GM13977 (cell line): ENCODE results near the gene SRRM3.
"Not testable (repeated sequence)": the region's sequence is repeated elsewhere in the genome, so short reads cannot be mapped to it uniquely, and the experiment has no call there.

Experiments
- DNase-seq: peaks from one replicate; pipeline ENCODE4 v3.0.0; 2012; ENCODE audit warnings: low spot score
- in situ Hi-C: fragments of 300-500 bp; cut with MboI; formaldehyde crosslinking; loops from one replicate; pipeline ENCODE4 v1.12.0; 2022; ENCODE audit warnings: low sequenced_read_pairs, low pct_unique_long_range_greater_than_20kb, mixed read lengths, inconsistent platforms; ENCODE audit not compliant: unreplicated experiment
- TF ChIP-seq, protein P1 (sequence below): IDR thresholded peaks from 2 replicates; pipeline ENCODE4 v1.5.1; 2012; ENCODE audit warnings: mild to moderate bottlenecking, control low read depth; ENCODE audit not compliant: insufficient read depth; ENCODE audit errors: extremely low read depth, missing control alignments

Gene SRRM3

DNA sequence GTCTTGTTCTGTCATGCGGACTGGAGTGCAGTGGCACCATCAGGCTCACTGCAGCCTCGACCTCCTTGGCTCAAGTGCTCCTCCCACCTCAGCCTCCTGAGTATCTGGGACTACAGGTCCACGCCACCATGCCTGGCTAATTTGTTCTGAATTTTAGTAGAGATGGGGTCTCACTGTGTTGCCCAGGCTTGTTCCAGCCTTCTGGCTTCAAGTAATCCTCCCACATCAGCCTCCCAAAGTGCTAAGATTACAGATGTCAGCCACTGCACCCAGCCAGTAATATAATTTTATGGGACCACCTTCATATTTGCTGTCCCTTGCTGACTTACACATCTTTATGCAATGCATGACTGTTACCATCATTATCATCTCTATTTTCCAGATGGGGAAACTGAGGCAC is 99.3 kb downstream of the SRRM3 start:
- TF ChIP-seq, protein P1, sequence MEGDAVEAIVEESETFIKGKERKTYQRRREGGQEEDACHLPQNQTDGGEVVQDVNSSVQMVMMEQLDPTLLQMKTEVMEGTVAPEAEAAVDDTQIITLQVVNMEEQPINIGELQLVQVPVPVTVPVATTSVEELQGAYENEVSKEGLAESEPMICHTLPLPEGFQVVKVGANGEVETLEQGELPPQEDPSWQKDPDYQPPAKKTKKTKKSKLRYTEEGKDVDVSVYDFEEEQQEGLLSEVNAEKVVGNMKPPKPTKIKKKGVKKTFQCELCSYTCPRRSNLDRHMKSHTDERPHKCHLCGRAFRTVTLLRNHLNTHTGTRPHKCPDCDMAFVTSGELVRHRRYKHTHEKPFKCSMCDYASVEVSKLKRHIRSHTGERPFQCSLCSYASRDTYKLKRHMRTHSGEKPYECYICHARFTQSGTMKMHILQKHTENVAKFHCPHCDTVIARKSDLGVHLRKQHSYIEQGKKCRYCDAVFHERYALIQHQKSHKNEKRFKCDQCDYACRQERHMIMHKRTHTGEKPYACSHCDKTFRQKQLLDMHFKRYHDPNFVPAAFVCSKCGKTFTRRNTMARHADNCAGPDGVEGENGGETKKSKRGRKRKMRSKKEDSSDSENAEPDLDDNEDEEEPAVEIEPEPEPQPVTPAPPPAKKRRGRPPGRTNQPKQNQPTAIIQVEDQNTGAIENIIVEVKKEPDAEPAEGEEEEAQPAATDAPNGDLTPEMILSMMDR, result no peak
- DNase-seq, result no peak
- in situ Hi-C loops, result no loop called here

DNA sequence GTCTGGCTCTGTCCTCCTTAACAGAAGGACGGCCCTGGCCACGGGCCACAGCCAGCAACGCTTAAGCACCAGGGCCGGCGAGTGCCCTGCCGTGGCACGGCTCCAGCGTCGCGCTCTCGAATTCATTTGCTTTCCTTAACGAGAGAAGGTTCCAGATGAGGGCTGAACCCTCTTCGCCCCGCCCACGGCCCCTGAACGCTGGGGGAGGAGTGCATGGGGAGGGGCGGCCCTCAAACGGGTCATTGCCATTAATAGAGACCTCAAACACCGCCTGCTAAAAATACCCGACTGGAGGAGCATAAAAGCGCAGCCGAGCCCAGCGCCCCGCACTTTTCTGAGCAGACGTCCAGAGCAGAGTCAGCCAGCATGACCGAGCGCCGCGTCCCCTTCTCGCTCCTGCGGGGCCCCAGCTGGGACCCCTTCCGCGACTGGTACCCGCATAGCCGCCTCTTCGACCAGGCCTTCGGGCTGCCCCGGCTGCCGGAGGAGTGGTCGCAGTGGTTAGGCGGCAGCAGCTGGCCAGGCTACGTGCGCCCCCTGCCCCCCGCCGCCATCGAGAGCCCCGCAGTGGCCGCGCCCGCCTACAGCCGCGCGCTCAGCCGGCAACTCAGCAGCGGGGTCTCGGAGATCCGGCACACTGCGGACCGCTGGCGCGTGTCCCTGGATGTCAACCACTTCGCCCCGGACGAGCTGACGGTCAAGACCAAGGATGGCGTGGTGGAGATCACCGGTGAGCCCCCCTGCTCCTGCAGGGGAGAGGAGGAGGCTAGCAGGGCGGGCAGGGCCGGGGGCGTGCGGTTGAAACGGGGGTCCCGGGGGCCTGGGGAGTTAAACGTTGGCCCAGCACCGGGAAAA is 100.9 kb downstream of the SRRM3 start, which contains the start of gene HSPB1:
Gene HSPB1 (plus strand): TSS at position 327 of the 855 bp plus-strand sequence. CDS start 40 bp downstream, at position 367.
- in situ Hi-C loops, result no loop called here
- TF ChIP-seq, protein P1, result no peak
- DNase-seq, result peak; percentile 94

DNA sequence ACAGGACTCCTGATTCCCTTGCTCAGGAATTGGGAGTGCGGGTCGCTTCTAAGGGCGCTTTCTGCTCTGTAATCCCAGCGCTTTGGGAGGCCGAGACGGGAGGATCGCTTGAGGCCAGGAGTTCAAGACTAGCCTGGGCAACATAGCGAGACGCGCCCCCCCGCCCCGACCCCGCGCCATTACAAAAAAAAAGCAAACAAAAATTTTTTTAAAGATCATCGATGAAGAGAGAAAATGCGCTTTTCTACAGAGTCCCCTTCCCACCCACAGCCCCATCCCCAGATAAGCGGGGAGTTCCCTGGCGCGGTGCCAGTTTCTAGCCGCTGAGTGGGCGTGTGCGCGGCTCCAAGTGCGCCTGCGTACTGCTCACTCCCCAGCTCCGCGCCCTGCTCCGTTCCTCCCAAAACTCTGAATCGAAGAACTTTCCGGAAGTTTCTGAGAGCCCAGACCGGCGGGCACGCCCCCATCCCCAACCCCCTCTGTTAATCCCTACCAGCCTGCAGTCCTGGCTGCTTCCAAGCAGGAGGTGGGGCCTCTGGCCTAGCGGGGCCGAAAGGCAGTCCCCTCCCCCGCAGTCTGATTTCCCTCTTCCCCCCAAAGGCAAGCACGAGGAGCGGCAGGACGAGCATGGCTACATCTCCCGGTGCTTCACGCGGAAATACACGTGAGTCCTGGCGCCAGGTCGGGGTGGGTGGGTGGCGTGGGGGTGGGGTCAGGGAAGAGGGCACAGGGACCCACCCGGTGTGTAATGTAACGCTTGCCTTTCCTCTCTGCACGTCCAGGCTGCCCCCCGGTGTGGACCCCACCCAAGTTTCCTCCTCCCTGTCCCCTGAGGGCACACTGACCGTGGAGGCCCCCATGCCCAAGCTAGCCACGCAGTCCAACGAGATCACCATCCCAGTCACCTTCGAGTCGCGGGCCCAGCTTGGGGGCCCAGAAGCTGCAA is 101.8 kb downstream of the SRRM3 start:
- in situ Hi-C loops, result no loop called here
- peak; percentile 86 for DNase-seq
- TF ChIP-seq, protein P1, result no peak

DNA sequence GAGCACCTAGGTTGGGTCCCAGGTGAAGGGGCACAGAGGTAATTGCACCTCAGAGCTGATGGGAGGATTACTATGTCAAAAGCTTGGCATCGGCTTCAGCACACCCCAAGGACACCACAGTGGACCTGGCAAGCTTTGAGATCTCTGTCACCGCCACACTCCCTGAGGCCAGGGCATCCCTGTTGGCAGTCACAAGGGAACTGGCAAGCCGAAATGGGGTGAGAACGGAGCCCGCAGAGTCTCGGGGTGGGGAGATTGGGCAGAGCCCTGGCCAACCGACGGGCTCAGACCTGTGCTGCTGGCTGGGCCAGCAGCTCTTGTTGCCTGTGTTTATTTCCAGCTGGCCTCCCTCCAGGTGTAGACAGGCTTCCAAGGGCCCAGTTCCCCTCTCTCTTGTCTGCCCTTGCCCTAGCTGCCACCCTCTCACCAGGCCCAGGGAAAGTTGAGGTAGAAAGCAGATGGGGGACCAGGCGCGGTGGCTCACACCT is 103.2 kb downstream of the SRRM3 start:
- in situ Hi-C loops, result no loop called here
- no peak for DNase-seq
- TF ChIP-seq, protein P1, result no peak

DNA sequence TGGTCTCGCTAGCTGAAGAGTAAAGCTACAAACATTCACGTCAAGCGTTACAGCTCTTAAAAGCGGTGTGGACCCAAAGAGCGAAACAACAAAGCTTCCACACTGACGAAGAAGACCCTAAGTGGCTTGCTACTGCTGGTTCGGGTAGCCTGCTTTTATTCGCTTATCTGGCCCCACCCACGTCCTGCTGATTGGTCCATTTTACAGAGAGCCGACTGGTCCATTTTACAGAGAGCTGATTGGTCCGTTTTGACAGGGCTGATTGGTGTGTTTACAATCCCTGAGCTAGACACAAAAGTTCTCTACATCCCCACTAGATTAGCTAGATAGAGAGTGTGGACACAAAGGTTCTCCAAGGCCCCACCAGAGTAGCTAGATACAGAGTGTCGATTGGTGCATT is 107.2 kb downstream of the SRRM3 start:
- in situ Hi-C loops, DNase-seq: not testable (repeated sequence)

DNA sequence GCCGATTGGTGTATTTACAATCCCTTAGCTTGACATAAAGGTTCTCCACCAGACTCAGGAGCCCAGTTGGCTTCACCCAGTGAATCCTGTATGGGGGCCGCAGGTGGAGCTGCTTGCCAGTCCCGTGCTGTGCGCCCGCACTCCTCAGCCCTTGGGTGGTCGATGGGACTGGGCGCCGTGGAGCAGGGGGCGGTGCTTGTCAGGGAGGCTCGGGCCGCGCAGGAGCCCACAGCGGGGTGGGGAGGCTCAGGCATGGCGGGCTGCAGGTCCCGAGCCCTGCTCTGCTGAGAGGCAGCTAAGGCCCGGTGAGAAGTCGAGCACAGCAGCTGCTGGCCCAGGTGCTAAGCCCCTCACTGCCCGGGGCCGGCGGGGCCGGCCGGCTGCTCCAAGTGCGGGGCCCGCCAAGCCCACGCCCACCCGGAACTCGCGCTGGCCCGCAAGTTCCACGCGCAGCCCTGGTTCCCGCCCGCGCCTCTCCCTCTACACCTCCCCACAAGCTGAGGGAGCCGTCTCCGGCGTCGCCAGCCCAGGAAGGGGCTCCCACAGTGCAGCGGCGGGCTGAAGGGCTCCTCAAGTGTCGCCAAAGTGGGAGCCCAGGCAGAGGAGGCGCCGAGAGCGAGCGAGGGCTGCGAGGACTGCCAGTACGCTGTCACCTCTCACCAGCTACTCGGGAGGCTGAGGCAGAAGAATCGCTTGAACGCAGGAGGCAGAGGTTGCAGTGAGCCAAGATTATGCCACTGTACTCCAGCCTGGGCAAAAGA is 107.8 kb downstream of the SRRM3 start:
- in situ Hi-C loops, DNase-seq: not testable (repeated sequence)
